Tibial nerve (tissue), 3 donors: Measurements from ENCODE around the gene MARK2.

Experiments
- POLR2A ChIP-seq, 2 donors: fragments of 450-650 bp; IDR thresholded peaks; one replicate each; pipeline ENCODE4 v1.6.1; 2017; ENCODE audit warnings: antibody characterized with exemption in 2 of 2, mild to moderate bottlenecking in 2 of 2, moderate library complexity in 2 of 2
- TF ChIP-seq, protein P1 (sequence below), 5 experiments: fragments of 200-600 bp in 3 of 5; fragments of 450-650 bp in 2 of 5; sonication (generic) in 3 of 5; IDR thresholded peaks; one replicate each; pipeline ENCODE4 v1.5.1; 2016 to 2019; ENCODE audit warnings: antibody characterized with exemption in 5 of 5, mild to moderate bottlenecking in 3 of 5, moderate library complexity in 2 of 5

DNA sequence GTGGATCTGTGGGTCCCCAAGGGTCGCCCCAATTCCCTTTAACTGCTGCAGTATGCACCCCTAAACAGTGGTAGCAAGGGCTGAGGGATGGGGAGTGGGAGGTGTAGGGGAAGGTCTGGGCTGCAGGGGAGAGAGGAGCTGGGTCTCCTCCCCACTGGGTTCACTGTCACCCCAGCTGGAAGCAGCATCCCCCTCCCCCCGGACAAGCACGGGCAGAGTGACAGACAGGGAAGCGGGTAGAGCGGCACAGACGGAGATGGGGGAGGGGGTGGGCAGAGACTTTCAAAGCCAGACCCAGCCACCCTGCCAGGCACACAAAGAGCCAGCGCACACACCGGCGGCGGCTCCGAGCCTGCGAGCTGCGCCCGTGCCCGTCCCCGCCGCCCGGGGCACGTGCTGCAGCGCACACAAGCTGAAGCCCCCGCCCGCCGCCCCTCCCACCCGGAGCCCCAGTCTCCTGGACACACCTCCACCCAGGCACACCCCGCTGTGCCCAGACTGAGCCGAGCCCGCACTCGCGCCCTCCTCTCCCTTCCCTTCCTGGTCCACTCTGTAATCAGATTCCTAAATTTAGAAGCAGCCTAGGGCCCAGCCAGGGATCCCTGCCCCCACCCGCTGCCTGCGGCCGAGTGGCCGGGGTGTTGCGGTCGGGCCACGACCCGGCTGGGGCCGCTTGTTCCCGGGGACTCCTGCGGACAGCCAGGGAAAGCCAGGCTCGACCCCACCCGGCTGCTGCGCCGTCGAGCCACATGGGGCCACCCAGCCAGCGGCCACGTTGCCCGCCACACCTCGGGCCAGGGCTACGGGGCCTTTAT is 79.0 kb downstream of the MARK2 start:
- TF ChIP-seq, protein P1, sequence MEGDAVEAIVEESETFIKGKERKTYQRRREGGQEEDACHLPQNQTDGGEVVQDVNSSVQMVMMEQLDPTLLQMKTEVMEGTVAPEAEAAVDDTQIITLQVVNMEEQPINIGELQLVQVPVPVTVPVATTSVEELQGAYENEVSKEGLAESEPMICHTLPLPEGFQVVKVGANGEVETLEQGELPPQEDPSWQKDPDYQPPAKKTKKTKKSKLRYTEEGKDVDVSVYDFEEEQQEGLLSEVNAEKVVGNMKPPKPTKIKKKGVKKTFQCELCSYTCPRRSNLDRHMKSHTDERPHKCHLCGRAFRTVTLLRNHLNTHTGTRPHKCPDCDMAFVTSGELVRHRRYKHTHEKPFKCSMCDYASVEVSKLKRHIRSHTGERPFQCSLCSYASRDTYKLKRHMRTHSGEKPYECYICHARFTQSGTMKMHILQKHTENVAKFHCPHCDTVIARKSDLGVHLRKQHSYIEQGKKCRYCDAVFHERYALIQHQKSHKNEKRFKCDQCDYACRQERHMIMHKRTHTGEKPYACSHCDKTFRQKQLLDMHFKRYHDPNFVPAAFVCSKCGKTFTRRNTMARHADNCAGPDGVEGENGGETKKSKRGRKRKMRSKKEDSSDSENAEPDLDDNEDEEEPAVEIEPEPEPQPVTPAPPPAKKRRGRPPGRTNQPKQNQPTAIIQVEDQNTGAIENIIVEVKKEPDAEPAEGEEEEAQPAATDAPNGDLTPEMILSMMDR (IDR thresholded peaks at IDR 0.05) = no peak
- no peak for TF ChIP-seq POLR2A (IDR thresholded peaks at IDR 0.05)
